ENCODE data around the gene ZNF827.

Gene ZNF827

GRCh38 chr4:145912376-145912775 is 26.2 kb downstream of the ZNF827 start:
- Mint-ChIP-seq H3K27ac (no peak overlapping the region), H3K27me3 (no peaks in the 10 kb centered on the region)

GRCh38 chr4:145909773-145910172 is 28.9 kb downstream of the ZNF827 start:
- H3K27me3 Mint-ChIP-seq, result no peaks in the 10 kb centered on the region
- H3K4me1 Mint-ChIP-seq (ENCODE audit: low read depth), result peaks cover 55% of the 10 kb centered on the region
- DNase-seq, result no peak
- H3K4me3 Mint-ChIP-seq, result no peak overlapping the region
- H3K36me3 Mint-ChIP-seq (ENCODE audit: low read depth), result peaks cover 29% of the 10 kb centered on the region
- no peak overlapping the region for H3K27ac Mint-ChIP-seq
- no peaks in the 10 kb centered on the region for H3K9me3 Mint-ChIP-seq

More at GRCh38 chr4:145912376-145912775, 26.2 kb downstream of the ZNF827 start:
- no peak for DNase-seq
- peaks cover 54% of the 10 kb centered on the region for H3K4me1 Mint-ChIP-seq (ENCODE audit: low read depth)
- H3K9me3 Mint-ChIP-seq, result no peaks in the 10 kb centered on the region
- no peak overlapping the region for H3K4me3 Mint-ChIP-seq
- peaks cover 40% of the 10 kb centered on the region for H3K36me3 Mint-ChIP-seq (ENCODE audit: low read depth)

GRCh38 chr4:145909281-145909715 is 29.3 kb downstream of the ZNF827 start:
- Mint-ChIP-seq H3K27ac (no peak overlapping the region), H3K4me1 (ENCODE audit: low read depth) (peaks cover 56% of the 10 kb centered on the region), H3K36me3 (ENCODE audit: low read depth) (peaks cover 32% of the 10 kb centered on the region), H3K27me3 (no peaks in the 10 kb centered on the region), H3K9me3 (no peaks in the 10 kb centered on the region), H3K4me3 (no peak overlapping the region)
- no peak for DNase-seq

GRCh38 chr4:145907812-145908211 is 30.8 kb downstream of the ZNF827 start:
- H3K27ac Mint-ChIP-seq, result no peak overlapping the region
- H3K36me3 Mint-ChIP-seq (ENCODE audit: low read depth), result peaks cover 36% of the 10 kb centered on the region
- DNase-seq, result no peak
- H3K4me1 Mint-ChIP-seq (ENCODE audit: low read depth), result peaks cover 54% of the 10 kb centered on the region
- no peaks in the 10 kb centered on the region for H3K9me3 Mint-ChIP-seq
- no peaks in the 10 kb centered on the region for H3K27me3 Mint-ChIP-seq
- no peak overlapping the region for H3K4me3 Mint-ChIP-seq

GRCh38 chr4:145907390-145907789 is 31.2 kb downstream of the ZNF827 start:
- peaks cover 37% of the 10 kb centered on the region for H3K36me3 Mint-ChIP-seq (ENCODE audit: low read depth)

GRCh38 chr4:145904413-145905177 is 34.0 kb downstream of the ZNF827 start:
- no peaks in the 10 kb centered on the region for H3K27me3 Mint-ChIP-seq
- H3K36me3 Mint-ChIP-seq (ENCODE audit: low read depth), result peaks cover 55% of the 10 kb centered on the region
- H3K27ac Mint-ChIP-seq, result no peak overlapping the region
- peaks cover 44% of the 10 kb centered on the region for H3K4me1 Mint-ChIP-seq (ENCODE audit: low read depth)
- no peaks in the 10 kb centered on the region for H3K9me3 Mint-ChIP-seq
- H3K4me3 Mint-ChIP-seq, result no peak overlapping the region
- DNase-seq, result no peak

More at GRCh38 chr4:145907390-145907789, 31.2 kb downstream of the ZNF827 start:
- Mint-ChIP-seq H3K27ac (no peak overlapping the region), H3K9me3 (no peaks in the 10 kb centered on the region), H3K4me3 (no peak overlapping the region), H3K4me1 (ENCODE audit: low read depth) (peaks cover 52% of the 10 kb centered on the region), H3K27me3 (no peaks in the 10 kb centered on the region)
- DNase-seq, result no peak

GRCh38 chr4:145902522-145902921 is 36.1 kb downstream of the ZNF827 start:
- peaks cover 33% of the 10 kb centered on the region for H3K4me1 Mint-ChIP-seq (ENCODE audit: low read depth)
- H3K27ac Mint-ChIP-seq, result no peak overlapping the region
- H3K36me3 Mint-ChIP-seq (ENCODE audit: low read depth), result peaks cover 64% of the 10 kb centered on the region
- H3K27me3 Mint-ChIP-seq, result no peaks in the 10 kb centered on the region
- H3K4me3 Mint-ChIP-seq, result no peak overlapping the region
- no peaks in the 10 kb centered on the region for H3K9me3 Mint-ChIP-seq
- no peak for DNase-seq

GRCh38 chr4:145899886-145900460 is 38.6 kb downstream of the ZNF827 start:
- Mint-ChIP-seq H3K9me3 (no peaks in the 10 kb centered on the region), H3K4me1 (ENCODE audit: low read depth) (peaks cover 45% of the 10 kb centered on the region), H3K27ac (no peak overlapping the region), H3K4me3 (no peak overlapping the region), H3K27me3 (no peaks in the 10 kb centered on the region), H3K36me3 (ENCODE audit: low read depth) (peaks cover 69% of the 10 kb centered on the region)
- no peak for DNase-seq

GRCh38 chr4:145898926-145899531 is 39.6 kb downstream of the ZNF827 start:
- peaks cover 63% of the 10 kb centered on the region for H3K36me3 Mint-ChIP-seq (ENCODE audit: low read depth)
- H3K9me3 Mint-ChIP-seq, result no peaks in the 10 kb centered on the region
- H3K4me3 Mint-ChIP-seq, result no peak overlapping the region
- peaks cover 49% of the 10 kb centered on the region for H3K4me1 Mint-ChIP-seq (ENCODE audit: low read depth)
- H3K27me3 Mint-ChIP-seq, result no peaks in the 10 kb centered on the region
- no peak for DNase-seq
- H3K27ac Mint-ChIP-seq, result no peak overlapping the region

GRCh38 chr4:145898466-145898865 is 40.2 kb downstream of the ZNF827 start:
- DNase-seq, result no peak
- Mint-ChIP-seq H3K27me3 (no peaks in the 10 kb centered on the region), H3K4me1 (ENCODE audit: low read depth) (peaks cover 50% of the 10 kb centered on the region), H3K36me3 (ENCODE audit: low read depth) (peaks cover 68% of the 10 kb centered on the region), H3K27ac (no peak overlapping the region), H3K4me3 (no peak overlapping the region), H3K9me3 (no peaks in the 10 kb centered on the region)

GRCh38 chr4:145895056-145895455 is 43.6 kb downstream of the ZNF827 start:
- H3K4me3 Mint-ChIP-seq, result no peak overlapping the region
- H3K4me1 Mint-ChIP-seq (ENCODE audit: low read depth), result peaks cover 40% of the 10 kb centered on the region
- no peaks in the 10 kb centered on the region for H3K9me3 Mint-ChIP-seq
- DNase-seq, result no peak
- no peaks in the 10 kb centered on the region for H3K27me3 Mint-ChIP-seq
- peaks cover 67% of the 10 kb centered on the region for H3K36me3 Mint-ChIP-seq (ENCODE audit: low read depth)
- no peak overlapping the region for H3K27ac Mint-ChIP-seq

GRCh38 chr4:145891958-145892357 is 46.7 kb downstream of the ZNF827 start:
- H3K27ac Mint-ChIP-seq, result peak overlapping the region; percentile 58

GRCh38 chr4:145890689-145891088 is 47.9 kb downstream of the ZNF827 start:
- no peak for DNase-seq
- H3K27ac Mint-ChIP-seq, result no peak overlapping the region
- H3K4me3 Mint-ChIP-seq, result no peak overlapping the region
- peaks cover 18% of the 10 kb centered on the region for H3K4me1 Mint-ChIP-seq (ENCODE audit: low read depth)
- H3K9me3 Mint-ChIP-seq, result no peaks in the 10 kb centered on the region
- peaks cover 75% of the 10 kb centered on the region for H3K36me3 Mint-ChIP-seq (ENCODE audit: low read depth)
- no peaks in the 10 kb centered on the region for H3K27me3 Mint-ChIP-seq

More at GRCh38 chr4:145891958-145892357, 46.7 kb downstream of the ZNF827 start:
- no peak overlapping the region for H3K4me3 Mint-ChIP-seq
- DNase-seq, result no peak
- H3K36me3 Mint-ChIP-seq (ENCODE audit: low read depth), result peaks cover 71% of the 10 kb centered on the region
- no peaks in the 10 kb centered on the region for H3K9me3 Mint-ChIP-seq
- no peaks in the 10 kb centered on the region for H3K27me3 Mint-ChIP-seq
- peaks cover 31% of the 10 kb centered on the region for H3K4me1 Mint-ChIP-seq (ENCODE audit: low read depth)

- Mint-ChIP-seq H3K27ac (no peak overlapping the region), H3K4me1 (ENCODE audit: low read depth) (peaks cover 11% of the 10 kb centered on the region), H3K36me3 (ENCODE audit: low read depth) (peaks cover 90% of the 10 kb centered on the region), H3K9me3 (no peaks in the 10 kb centered on the region), H3K27me3 (no peaks in the 10 kb centered on the region), H3K4me3 (no peak overlapping the region)
- DNase-seq, result no peak
These were observed 50.2 kb downstream of the ZNF827 start for GRCh38 chr4:145888393-145888792.
